ENCODE measurements around the gene BEST1. TPM values are rescaled to one million over a fixed set of nuclear protein-coding genes. Genes with fewer than 3 reads are reported as not detected.
A peak's percentile ranks its signal among the peaks of the same experiment; 100 is the strongest.

BEST1 gene
- total and polyA plus RNA-seq, 2 of the 13 experiments (the other 11 are each of a cell fraction or from before 2014, with no cell fraction given), result 0.09 to 0.65 TPM

- TF ChIP-seq, protein P1, sequence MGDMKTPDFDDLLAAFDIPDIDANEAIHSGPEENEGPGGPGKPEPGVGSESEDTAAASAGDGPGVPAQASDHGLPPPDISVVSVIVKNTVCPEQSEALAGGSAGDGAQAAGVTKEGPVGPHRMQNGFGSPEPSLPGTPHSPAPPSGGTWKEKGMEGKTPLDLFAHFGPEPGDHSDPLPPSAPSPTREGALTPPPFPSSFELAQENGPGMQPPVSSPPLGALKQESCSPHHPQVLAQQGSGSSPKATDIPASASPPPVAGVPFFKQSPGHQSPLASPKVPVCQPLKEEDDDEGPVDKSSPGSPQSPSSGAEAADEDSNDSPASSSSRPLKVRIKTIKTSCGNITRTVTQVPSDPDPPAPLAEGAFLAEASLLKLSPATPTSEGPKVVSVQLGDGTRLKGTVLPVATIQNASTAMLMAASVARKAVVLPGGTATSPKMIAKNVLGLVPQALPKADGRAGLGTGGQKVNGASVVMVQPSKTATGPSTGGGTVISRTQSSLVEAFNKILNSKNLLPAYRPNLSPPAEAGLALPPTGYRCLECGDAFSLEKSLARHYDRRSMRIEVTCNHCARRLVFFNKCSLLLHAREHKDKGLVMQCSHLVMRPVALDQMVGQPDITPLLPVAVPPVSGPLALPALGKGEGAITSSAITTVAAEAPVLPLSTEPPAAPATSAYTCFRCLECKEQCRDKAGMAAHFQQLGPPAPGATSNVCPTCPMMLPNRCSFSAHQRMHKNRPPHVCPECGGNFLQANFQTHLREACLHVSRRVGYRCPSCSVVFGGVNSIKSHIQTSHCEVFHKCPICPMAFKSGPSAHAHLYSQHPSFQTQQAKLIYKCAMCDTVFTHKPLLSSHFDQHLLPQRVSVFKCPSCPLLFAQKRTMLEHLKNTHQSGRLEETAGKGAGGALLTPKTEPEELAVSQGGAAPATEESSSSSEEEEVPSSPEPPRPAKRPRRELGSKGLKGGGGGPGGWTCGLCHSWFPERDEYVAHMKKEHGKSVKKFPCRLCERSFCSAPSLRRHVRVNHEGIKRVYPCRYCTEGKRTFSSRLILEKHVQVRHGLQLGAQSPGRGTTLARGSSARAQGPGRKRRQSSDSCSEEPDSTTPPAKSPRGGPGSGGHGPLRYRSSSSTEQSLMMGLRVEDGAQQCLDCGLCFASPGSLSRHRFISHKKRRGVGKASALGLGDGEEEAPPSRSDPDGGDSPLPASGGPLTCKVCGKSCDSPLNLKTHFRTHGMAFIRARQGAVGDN (CRISPR knock-in tag; IDR thresholded peaks at IDR 0.05), result peak; percentile 96
- TF ChIP-seq ZFP82 (CRISPR knock-in tag; IDR thresholded peaks at IDR 0.05; ENCODE audit: borderline replicate concordance) (no peak), GABPB1 (CRISPR knock-in tag; IDR thresholded peaks at IDR 0.05) (peak; percentile 37; the same call in 1 of the 2 replicates), TBP (CRISPR knock-in tag; IDR thresholded peaks at IDR 0.05) (no peak), ZNF660 (CRISPR knock-in tag; IDR thresholded peaks at IDR 0.05; ENCODE audit: borderline replicate concordance, low read depth) (no peak), ARID5B (CRISPR knock-in tag; IDR thresholded peaks at IDR 0.05) (peak; percentile 73; the same call in 1 of the 2 replicates), ZNF17 (CRISPR knock-in tag; IDR thresholded peaks at IDR 0.05) (no peak), ZNF589 (CRISPR knock-in tag; conservative IDR thresholded peaks at IDR 0.05) (no peak), ZNF644 (CRISPR knock-in tag; IDR thresholded peaks at IDR 0.05; ENCODE audit: low read depth) (peak; percentile 40; the same call in 1 of the 2 replicates), ZNF550 (CRISPR knock-in tag; IDR thresholded peaks at IDR 0.05; ENCODE audit: borderline replicate concordance) (0 out of 2 replicates have a peak, but pooled peaks have one; percentile 38), ZNF619 (CRISPR knock-in tag; IDR thresholded peaks at IDR 0.05) (0 out of 2 replicates have a peak, but pooled peaks have one; percentile 48), ZNF558 (CRISPR knock-in tag; IDR thresholded peaks at IDR 0.05; ENCODE audit: borderline replicate concordance) (peak; percentile 62; the same call in 1 of the 2 replicates), ZNF256 (CRISPR knock-in tag; conservative IDR thresholded peaks at IDR 0.05) (no peak), ZNF383 (CRISPR knock-in tag; IDR thresholded peaks at IDR 0.05; ENCODE audit: borderline replicate concordance) (no peak), HNRNPUL1 (IDR thresholded peaks at IDR 0.05; ENCODE audit: low read depth, low read length) (no peak), ZMYM3 (CRISPR knock-in tag; IDR thresholded peaks at IDR 0.05) (no peak; the same call in none of the 2 replicates), PAF1 (CRISPR knock-in tag; IDR thresholded peaks at IDR 0.05) (no peak), ARNTL (CRISPR knock-in tag; IDR thresholded peaks at IDR 0.05) (peak; percentile 39; the same call in 1 of the 2 replicates), NFKBIZ (CRISPR knock-in tag; IDR thresholded peaks at IDR 0.05) (no peak)
- TF ChIP-seq, protein P2, sequence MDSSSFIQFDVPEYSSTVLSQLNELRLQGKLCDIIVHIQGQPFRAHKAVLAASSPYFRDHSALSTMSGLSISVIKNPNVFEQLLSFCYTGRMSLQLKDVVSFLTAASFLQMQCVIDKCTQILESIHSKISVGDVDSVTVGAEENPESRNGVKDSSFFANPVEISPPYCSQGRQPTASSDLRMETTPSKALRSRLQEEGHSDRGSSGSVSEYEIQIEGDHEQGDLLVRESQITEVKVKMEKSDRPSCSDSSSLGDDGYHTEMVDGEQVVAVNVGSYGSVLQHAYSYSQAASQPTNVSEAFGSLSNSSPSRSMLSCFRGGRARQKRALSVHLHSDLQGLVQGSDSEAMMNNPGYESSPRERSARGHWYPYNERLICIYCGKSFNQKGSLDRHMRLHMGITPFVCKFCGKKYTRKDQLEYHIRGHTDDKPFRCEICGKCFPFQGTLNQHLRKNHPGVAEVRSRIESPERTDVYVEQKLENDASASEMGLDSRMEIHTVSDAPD (CRISPR knock-in tag; IDR thresholded peaks at IDR 0.05), result no peak
Observed at GRCh38 chr11:61923166-61924063, 26.7 kb upstream of the BEST1 start (continued).
